GM21825 (cell line): ENCODE data around the gene ALDH3A2.
A peak's percentile ranks its signal among the peaks of the same experiment; 100 is the strongest.

Source experiments
- ATAC-seq: cut with Tn5 transposase; IDR thresholded peaks from one replicate; pipeline ENCODE4 v1.9.1; 2021; ENCODE audit warnings: mild to moderate bottlenecking, moderate library complexity; ENCODE audit not compliant: unreplicated experiment

Gene ALDH3A2

DNA sequence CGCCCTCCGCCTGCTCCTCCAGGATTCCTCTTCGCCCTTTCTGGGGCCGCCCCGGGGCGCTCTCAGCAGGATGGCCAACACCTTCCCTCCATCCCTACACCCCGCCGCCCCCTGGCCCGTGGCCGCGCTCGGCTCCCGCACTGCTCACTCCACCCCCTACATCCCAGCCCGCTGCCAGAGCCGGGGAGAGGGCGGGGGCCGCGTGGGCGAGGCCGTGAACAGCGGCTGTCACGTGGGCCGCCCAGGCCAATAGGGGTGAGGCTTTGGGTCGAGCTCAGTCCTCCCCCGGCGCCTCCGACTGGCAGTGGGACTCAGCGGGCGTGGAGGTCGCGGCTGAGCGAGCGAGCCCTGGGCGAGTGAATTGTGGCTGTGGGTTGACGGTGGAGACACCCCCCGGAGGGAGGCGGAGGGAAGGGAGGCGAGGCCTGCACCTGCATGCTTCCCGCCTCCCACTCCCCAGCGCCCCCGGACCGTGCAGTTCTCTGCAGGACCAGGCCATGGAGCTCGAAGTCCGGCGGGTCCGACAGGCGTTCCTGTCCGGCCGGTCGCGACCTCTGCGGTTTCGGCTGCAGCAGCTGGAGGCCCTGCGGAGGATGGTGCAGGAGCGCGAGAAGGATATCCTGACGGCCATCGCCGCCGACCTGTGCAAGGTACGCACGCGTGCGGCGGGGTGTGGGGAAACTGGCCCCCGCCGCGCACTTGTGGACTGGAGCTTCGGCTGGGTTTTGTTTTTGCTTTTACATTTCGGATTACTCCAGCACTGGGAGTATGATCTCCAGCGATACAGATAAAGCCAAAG lies at the start of gene ALDH3A2:
Gene ALDH3A2, plus strand, starts transcription at position 277 of the 799 bp plus-strand sequence. Its CDS starts 221 bp downstream, at position 498.
- ATAC-seq: peak; percentile 94

GRCh38 chr17:19610311-19610710 lies 38.2 kb upstream of the ALDH3A2 start:
- ATAC-seq: no peak

- no peak for ATAC-seq
Measured at GRCh38 chr17:19610879-19611278, 37.7 kb upstream of the ALDH3A2 start.

GRCh38 chr17:19613979-19614378 lies 34.6 kb upstream of the ALDH3A2 start:
- no peak for ATAC-seq

GRCh38 chr17:19614900-19615299 lies 33.7 kb upstream of the ALDH3A2 start:
- ATAC-seq: no peak

DNA sequence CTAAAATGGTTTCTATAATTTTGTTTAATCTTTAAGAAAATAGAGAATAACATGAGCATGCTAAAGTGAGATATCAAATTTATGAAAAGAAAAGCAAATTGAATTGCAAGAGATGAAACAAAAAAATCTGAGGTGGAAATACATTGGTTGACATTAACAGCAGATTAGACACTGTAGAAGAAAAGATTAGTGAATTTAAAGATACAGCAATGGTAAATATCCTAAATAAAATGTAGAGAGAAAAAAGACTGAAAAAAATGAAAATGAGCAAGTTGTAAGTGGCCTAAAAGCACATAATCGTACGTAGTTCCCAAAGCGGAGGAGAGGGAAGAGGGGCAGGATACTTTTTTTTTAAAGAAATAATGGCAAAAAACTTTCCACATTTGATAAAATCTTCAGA lies 30.5 kb upstream of the ALDH3A2 start:
- no peak for ATAC-seq

DNA sequence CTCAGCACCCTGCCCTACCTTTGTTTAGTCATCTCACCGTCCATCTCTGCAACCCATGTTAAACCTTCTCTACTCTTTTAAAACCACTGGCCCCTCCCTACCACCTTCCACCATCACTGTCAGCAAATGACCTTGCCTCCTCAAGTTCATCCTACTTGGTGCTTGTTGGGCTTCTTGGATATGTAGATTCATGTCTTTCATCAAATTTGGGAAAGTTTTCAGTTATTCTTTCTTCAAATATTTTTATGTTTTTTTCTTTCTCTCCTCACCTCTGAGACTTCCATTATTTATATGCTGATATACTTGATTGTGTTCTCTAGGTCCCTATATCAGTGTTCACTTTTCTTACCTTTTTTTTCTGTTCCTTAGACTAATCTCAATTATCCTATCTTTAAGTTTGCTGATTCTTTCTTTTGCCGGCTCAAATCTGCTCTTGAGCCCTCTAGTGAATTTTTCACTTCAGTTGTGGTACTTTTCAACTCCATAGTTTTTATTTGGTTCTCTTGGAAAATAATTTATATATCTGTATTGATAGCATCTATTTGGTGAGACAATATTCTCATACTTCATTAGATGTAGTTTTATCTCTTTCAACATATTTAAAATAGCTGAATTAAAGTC lies 28.7 kb upstream of the ALDH3A2 start:
- ATAC-seq: no peak

GRCh38 chr17:19621697-19622096 lies 26.9 kb upstream of the ALDH3A2 start:
- ATAC-seq: no peak

GRCh38 chr17:19626079-19626478 lies 22.5 kb upstream of the ALDH3A2 start:
- no peak for ATAC-seq

DNA sequence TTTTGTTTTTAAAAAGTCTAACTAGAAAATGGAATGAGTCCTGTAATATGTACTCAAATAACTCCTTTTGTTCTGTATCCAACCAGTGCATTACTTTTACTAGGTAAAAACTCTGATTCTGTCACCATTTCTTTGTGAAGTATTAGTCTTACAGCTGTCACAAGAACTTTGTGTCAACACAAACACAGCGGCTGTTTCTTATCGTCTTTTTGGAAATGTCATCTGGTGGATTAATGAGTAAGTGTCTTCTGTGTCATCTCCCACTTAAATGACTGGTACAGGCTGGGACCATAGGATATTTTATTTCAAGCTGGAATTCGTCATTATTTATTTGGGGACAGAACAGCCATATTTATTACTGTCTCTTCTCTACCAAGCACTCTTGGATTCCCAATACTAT lies 19.1 kb upstream of the ALDH3A2 start:
- ATAC-seq: no peak

GRCh38 chr17:19630035-19630434 lies 18.5 kb upstream of the ALDH3A2 start:
- no peak for ATAC-seq

DNA sequence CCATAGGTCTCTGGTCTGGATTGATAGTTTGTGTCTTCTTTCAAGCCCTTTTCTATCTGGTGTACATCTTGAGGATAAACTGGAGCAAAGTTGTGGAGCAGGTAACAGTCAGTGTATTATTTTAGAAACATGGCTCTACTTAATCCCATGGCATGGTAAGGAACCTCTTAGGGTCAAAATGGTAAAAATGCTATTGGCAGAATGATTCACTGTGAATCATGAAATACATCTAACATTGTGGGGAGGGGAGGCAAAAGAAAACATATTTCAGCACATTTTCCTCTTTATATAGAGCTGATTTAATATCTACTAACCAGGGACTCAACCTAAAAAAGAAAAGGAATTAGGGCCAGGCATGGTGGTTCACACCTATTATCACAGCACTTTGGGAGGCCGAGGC lies 17.9 kb upstream of the ALDH3A2 start:
- no peak for ATAC-seq

DNA sequence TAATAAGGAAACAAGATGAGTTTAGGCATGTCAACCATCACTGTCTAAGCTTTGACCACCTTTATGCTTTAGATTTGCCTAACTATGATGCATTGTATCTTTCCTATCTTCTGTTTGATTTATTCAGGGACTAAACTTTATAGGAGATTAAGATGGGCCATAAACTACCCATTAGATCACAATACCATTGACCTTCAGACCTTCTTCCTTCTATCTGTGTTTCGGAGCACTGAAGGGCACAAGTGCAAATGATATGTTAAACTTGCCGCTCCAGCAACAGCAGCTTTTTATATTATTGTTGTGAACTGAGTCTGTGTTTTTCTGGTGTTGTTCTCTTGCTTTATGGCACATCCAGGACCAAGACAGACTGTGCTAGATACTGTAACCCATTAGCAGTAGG lies 16.6 kb upstream of the ALDH3A2 start:
- ATAC-seq: no peak

- ATAC-seq: no peak
Measured at GRCh38 chr17:19641687-19642372, 6.7 kb upstream of the ALDH3A2 start.

DNA sequence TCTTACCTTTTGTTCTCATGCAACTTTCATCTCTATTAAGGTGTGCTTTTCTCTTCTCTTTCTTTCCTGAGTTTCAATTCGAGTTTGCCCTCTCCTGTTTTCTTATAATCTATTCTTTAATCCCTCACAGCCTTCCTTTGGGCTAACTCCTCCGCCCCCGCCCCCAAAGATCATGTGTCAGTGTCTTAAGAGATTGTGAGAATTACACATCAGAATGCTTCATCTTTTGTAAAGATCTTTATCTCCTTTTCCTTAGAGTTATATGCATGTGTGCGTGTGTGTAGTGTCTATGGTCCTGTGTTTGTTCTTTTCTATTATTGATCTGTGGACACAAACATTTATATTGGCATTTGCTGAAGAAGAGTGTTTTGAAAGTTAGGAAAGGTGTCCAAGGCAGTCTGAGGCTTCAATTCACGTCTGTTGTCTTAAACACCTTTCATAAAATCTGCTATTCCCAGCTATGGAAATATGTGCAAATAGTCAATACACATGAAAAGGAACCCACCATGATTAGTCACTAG lies 6.1 kb upstream of the ALDH3A2 start:
- ATAC-seq: no peak

- no peak for ATAC-seq
Measured at GRCh38 chr17:19644493-19645210, 3.9 kb upstream of the ALDH3A2 start.

- no peak for ATAC-seq
Measured at GRCh38 chr17:19645734-19646201, 2.8 kb upstream of the ALDH3A2 start.

GRCh38 chr17:19646788-19647696 lies 1.5 kb upstream of the ALDH3A2 start:
- no peak for ATAC-seq

GRCh38 chr17:19647697-19648474 lies 665 bp upstream of the ALDH3A2 start:
- ATAC-seq: peak; percentile 13
